GM23338 (cell line): ENCODE results near the gene RBM23. TPM values are rescaled to one million over a fixed set of nuclear protein-coding genes. Genes with fewer than 3 reads are reported as not detected.

Experiments used
- ATAC-seq: fragments of 200-7000 bp; cut with Tn5 transposase; 3 replicates; pipeline ENCODE4 v1.9.1; 2020
- DNase-seq: peaks from one replicate; pipeline ENCODE4 v3.0.0-alpha.2; 2015; ENCODE audit warnings: low spot score
- H2AFZ ChIP-seq: fragments of 200-600 bp; sonication (generic); 2 replicates; pipeline ENCODE4 v1.8.0; 2016; ENCODE audit warnings: antibody characterized with exemption, mild to moderate bottlenecking, moderate library complexity
- H3F3A ChIP-seq: fragments of 200-600 bp; sonication (generic); replicated peaks from 2 replicates; pipeline ENCODE4 v1.8.0; 2017; ENCODE audit warnings: antibody characterized with exemption, mixed run types, low read depth
- H3K27ac ChIP-seq: fragments of 200-600 bp; sonication (generic); 2 replicates; pipeline ENCODE4 v1.6.1; 2016; ENCODE audit warnings: low read depth
- H3K27me3 ChIP-seq: fragments of 200-600 bp; sonication (generic); 2 replicates; pipeline ENCODE4 v1.8.0; 2016; ENCODE audit warnings: mild to moderate bottlenecking, mixed run types, moderate library complexity; ENCODE audit not compliant: insufficient read depth
- H3K36me3 ChIP-seq: fragments of 200-600 bp; sonication (generic); 2 replicates; pipeline ENCODE4 v1.8.0; 2016; ENCODE audit warnings: mild to moderate bottlenecking; ENCODE audit not compliant: insufficient read depth
- H3K4me1 ChIP-seq: fragments of 200-600 bp; sonication (generic); 2 replicates; pipeline ENCODE4 v1.8.0; 2016; ENCODE audit warnings: mild to moderate bottlenecking, moderate library complexity; ENCODE audit not compliant: insufficient read depth
- H3K4me2 ChIP-seq: fragments of 200-600 bp; sonication (generic); 2 replicates; pipeline ENCODE4 v1.7.1; 2017; ENCODE audit warnings: mixed run types
- H3K4me3 ChIP-seq: fragments of 200-600 bp; sonication (generic); 2 replicates; pipeline ENCODE4 v1.6.1; 2016; ENCODE audit warnings: mixed run types
- H3K79me2 ChIP-seq: fragments of 200-600 bp; sonication (generic); replicated peaks from 2 replicates; pipeline ENCODE4 v1.8.0; 2017; ENCODE audit warnings: mild to moderate bottlenecking; ENCODE audit not compliant: insufficient read depth
- H3K9me2 ChIP-seq: fragments of 200-600 bp; sonication (generic); 2 replicates; pipeline ENCODE4 v1.8.0; 2017; ENCODE audit not compliant: insufficient read depth
- H4K20me1 ChIP-seq: fragments of 200-600 bp; sonication (generic); replicated peaks from 2 replicates; pipeline ENCODE4 v1.8.0; 2017; ENCODE audit warnings: mild to moderate bottlenecking; ENCODE audit not compliant: insufficient read depth
- H3K27ac Mint-ChIP-seq: 2 replicates; pipeline ENCODE4 v1.8.0; 2020; ENCODE audit warnings: inconsistent platforms, mild to moderate bottlenecking, moderate library complexity, mixed read lengths
- H3K27me3 Mint-ChIP-seq: 3 replicates; pipeline ENCODE4 v1.8.0; 2022; ENCODE audit warnings: low read depth, mild to moderate bottlenecking, moderate library complexity, mixed read lengths, inconsistent platforms; ENCODE audit not compliant: insufficient read depth, poor library complexity
- H3K36me3 Mint-ChIP-seq: 3 replicates; pipeline ENCODE4 v1.8.0; 2021; ENCODE audit warnings: low read depth, mild to moderate bottlenecking, inconsistent platforms, moderate library complexity, mixed read lengths
- H3K4me1 Mint-ChIP-seq: 3 replicates; pipeline ENCODE4 v1.8.0; 2020; ENCODE audit warnings: mild to moderate bottlenecking, inconsistent platforms, mixed read lengths
- H3K4me3 Mint-ChIP-seq: 3 replicates; pipeline ENCODE4 v1.8.0; 2021; ENCODE audit warnings: moderate library complexity, mild to moderate bottlenecking, inconsistent platforms, mixed read lengths
- H3K9me3 Mint-ChIP-seq: 3 replicates; pipeline ENCODE4 v1.8.0; 2020; ENCODE audit warnings: moderate library complexity, mild to moderate bottlenecking, inconsistent platforms, mixed read lengths
- CREB1 ChIP-seq: fragments of 250-450 bp; sonication (Bioruptor Pico); IDR thresholded peaks from 2 replicates; pipeline ENCODE4 v1.5.0; 2020; ENCODE audit warnings: low read depth, mild to moderate bottlenecking, moderate library complexity
- CTCF ChIP-seq, 2 experiments: fragments of 200-600 bp in 1 of 2; sonication (generic) in 1 of 2; conservative IDR thresholded peaks; 2 replicates each; pipeline versions ENCODE4 v1.5.1 to v1.6.1; 2016 to 2017; ENCODE audit warnings: antibody characterized with exemption in 2 of 2, low read depth in 2 of 2, mild to moderate bottlenecking in 2 of 2, moderate library complexity in 1 of 2
- EZH2 ChIP-seq: fragments of 200-600 bp; sonication (generic); IDR thresholded peaks from one replicate; pipeline ENCODE4 v1.8.0; 2017; ENCODE audit warnings: antibody characterized with exemption, mild to moderate bottlenecking, low read depth; ENCODE audit not compliant: unreplicated experiment
- NANOG ChIP-seq: IDR thresholded peaks from 2 replicates; pipeline ENCODE4 v1.6.1; 2016; ENCODE audit warnings: antibody characterized with exemption, borderline replicate concordance
- STAT1 ChIP-seq: IDR thresholded peaks from one replicate; pipeline ENCODE4 v1.6.1; 2016; ENCODE audit warnings: antibody characterized with exemption; ENCODE audit not compliant: unreplicated experiment
- ZNF462 ChIP-seq: fragments of 250-450 bp; sonication (Bioruptor Pico); IDR thresholded peaks from 2 replicates; pipeline ENCODE4 v1.5.0; 2020; ENCODE audit warnings: mild to moderate bottlenecking, moderate library complexity
- polyA plus RNA-seq: library from polyadenylated mRNA; unstranded; fragments of >200 nt; fragmentation: Nextera tagmentation; extraction: Ambion mirVana; gene quantifications from 2 replicates; pipeline ENCODE4 v1.2.1, GENCODE V29; 2016
- total RNA-seq: library from RNA; depleted of rRNA; stranded (reverse); fragments of >200 nt; shearing (Covaris generic); gene quantifications from 2 replicates; pipeline ENCODE4 v1.2.3, GENCODE V29; 2014

RBM23 gene
- total and polyA plus RNA-seq, 2 experiments from 2014 or later: 14.4 to 52.8 TPM

- no peak for TF ChIP-seq CREB1 (CRISPR knock-in tag)
- no peak for TF ChIP-seq NANOG
Observed at GRCh38 chr14:22895402-22895801, 23.5 kb downstream of the RBM23 start (continued).

- H3K36me3 Mint-ChIP-seq: no peaks in the 10 kb centered on the region; the same call in 2 of the 3 replicates
- peaks cover 7% of the 10 kb centered on the region; the same call in 2 of the 3 replicates for H3K4me1 Mint-ChIP-seq
- peaks cover 4% of the 10 kb centered on the region; the same call in 1 of the 2 replicates for H3F3A ChIP-seq
- H3K27ac Mint-ChIP-seq: no peak overlapping the region
- no peaks in the 10 kb centered on the region for H3K9me2 ChIP-seq
- H3K36me3 ChIP-seq: no peaks in the 10 kb centered on the region
- H4K20me1 ChIP-seq: no peaks in the 10 kb centered on the region; the same call in none of the 2 replicates
- no peak for TF ChIP-seq CTCF (conservative IDR thresholded peaks at IDR 0.05; ENCODE audit: low read depth in 2 of 2)
- no peak for TF ChIP-seq ZNF462 (CRISPR knock-in tag)
- TF ChIP-seq EZH2: no peak
- no peak for TF ChIP-seq STAT1
- no peaks in the 10 kb centered on the region for H3K79me2 ChIP-seq
- H3K4me3 ChIP-seq: no peak overlapping the region
- peaks cover 36% of the 10 kb centered on the region for H3K27me3 ChIP-seq
- H3K27me3 Mint-ChIP-seq: peaks cover 24% of the 10 kb centered on the region
- H3K4me1 ChIP-seq: 0 out of 2 replicates have a peak, but pooled peaks cover under 1% of the 10 kb centered on the region
- no peak overlapping the region for H3K4me2 ChIP-seq
- DNase-seq (no peak), ATAC-seq (no peak)
- H3K4me3 Mint-ChIP-seq: no peak overlapping the region
- H3K9me3 Mint-ChIP-seq: no peaks in the 10 kb centered on the region
- no peak overlapping the region for H2AFZ ChIP-seq
- no peak overlapping the region for H3K27ac ChIP-seq
Observed at GRCh38 chr14:22893706-22894105, 25.2 kb downstream of the RBM23 start.
